DOHH2 (cell line): ENCODE results near the gene PLXNB3.

ENCODE experiments used
- H3F3A ChIP-seq: fragments of 200-600 bp; sonication (generic), shearing (Covaris generic); 2 replicates; pipeline ENCODE4 v1.6.0; 2016; ENCODE audit warnings: antibody characterized with exemption, mild to moderate bottlenecking; ENCODE audit not compliant: control insufficient read depth, insufficient read depth
- H3K27ac ChIP-seq: fragments of 200-600 bp; sonication (generic); 2 replicates; pipeline ENCODE4 v1.5.1; 2014; ENCODE audit warnings: low read depth, mild to moderate bottlenecking, low read length, moderate library complexity
- H3K27me3 ChIP-seq: fragments of 200-600 bp; sonication (generic); 2 replicates; pipeline ENCODE4 v1.6.1; 2014; ENCODE audit warnings: mild to moderate bottlenecking, low read length, mixed read lengths; ENCODE audit not compliant: control insufficient read depth
- H3K36me3 ChIP-seq: fragments of 200-600 bp; sonication (generic); 2 replicates; pipeline ENCODE4 v1.6.1; 2014; ENCODE audit warnings: mild to moderate bottlenecking, low read length, moderate library complexity, mixed read lengths; ENCODE audit not compliant: control insufficient read depth
- H3K4me1 ChIP-seq: fragments of 200-600 bp; sonication (generic); 2 replicates; pipeline ENCODE4 v1.6.1; 2014; ENCODE audit warnings: mild to moderate bottlenecking, low read length, mixed read lengths; ENCODE audit not compliant: control insufficient read depth
- H3K4me2 ChIP-seq: fragments of 200-600 bp; sonication (generic); 2 replicates; pipeline ENCODE4 v1.6.0; 2014; ENCODE audit warnings: mild to moderate bottlenecking, low read length, moderate library complexity
- H3K4me3 ChIP-seq: fragments of 200-600 bp; sonication (generic); 2 replicates; pipeline ENCODE4 v1.5.1; 2014; ENCODE audit warnings: mild to moderate bottlenecking, low read length, mixed read lengths
- H3K79me2 ChIP-seq: fragments of 200-600 bp; sonication (generic); 2 replicates; pipeline ENCODE4 v1.6.1; 2014; ENCODE audit warnings: mild to moderate bottlenecking, low read length, mixed read lengths; ENCODE audit not compliant: control insufficient read depth
- H3K9me2 ChIP-seq: fragments of 200-600 bp; sonication (generic); replicated peaks from 2 replicates; pipeline ENCODE4 v1.6.1; 2014; ENCODE audit warnings: mild to moderate bottlenecking, low read length, mixed read lengths; ENCODE audit not compliant: control insufficient read depth
- H3K9me3 ChIP-seq: fragments of 200-600 bp; sonication (generic); 2 replicates; pipeline ENCODE4 v1.6.1; 2014; ENCODE audit warnings: antibody characterized with exemption, low read length, mixed read lengths; ENCODE audit not compliant: control insufficient read depth, insufficient read depth
- H4K20me1 ChIP-seq: fragments of 200-600 bp; sonication (generic); 2 replicates; pipeline ENCODE4 v1.6.0; 2014; ENCODE audit warnings: low read depth, mild to moderate bottlenecking, antibody characterized with exemption, low read length, moderate library complexity; ENCODE audit not compliant: control insufficient read depth, insufficient read depth
- EZH2phosphoT487 ChIP-seq: fragments of 200-600 bp; sonication (generic); IDR thresholded peaks from 2 replicates; pipeline ENCODE4 v1.6.1; 2017; ENCODE audit warnings: borderline replicate concordance, mild to moderate bottlenecking, antibody characterized with exemption, low read length, moderate library complexity, mixed read lengths
- TF ChIP-seq, protein P1 (sequence below): fragments of 200-600 bp; sonication (generic); IDR thresholded peaks from one replicate; pipeline ENCODE4 v1.5.1; 2014; ENCODE audit warnings: antibody characterized with exemption, mild to moderate bottlenecking, low read depth, low read length; ENCODE audit not compliant: poor library complexity, severe bottlenecking

Gene PLXNB3

DNA sequence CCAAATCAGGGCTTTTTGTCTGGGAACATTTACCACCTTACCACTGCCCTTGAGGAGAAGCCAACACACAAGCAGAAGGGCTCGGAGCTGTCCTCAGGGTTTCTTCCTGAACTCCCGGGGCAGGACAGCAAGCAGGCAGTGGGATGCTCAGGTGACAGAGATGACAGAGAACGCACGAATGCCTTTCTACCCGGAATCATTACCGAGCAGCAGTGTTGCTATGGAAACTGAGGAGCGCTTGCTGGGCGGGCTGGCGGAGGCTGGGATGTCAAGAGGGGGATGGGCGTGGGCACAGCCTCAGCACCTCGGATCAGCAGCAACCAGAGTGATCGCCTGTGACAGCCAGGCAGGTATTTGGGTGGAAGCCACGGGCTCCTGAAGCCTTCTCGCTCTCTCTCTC lies 48.2 kb downstream of the PLXNB3 start:
- H3F3A ChIP-seq = no peaks in the 10 kb centered on the region
- H3K4me1 ChIP-seq = no peaks in the 10 kb centered on the region
- no peak overlapping the region for H3K4me2 ChIP-seq
- TF ChIP-seq, protein P1, sequence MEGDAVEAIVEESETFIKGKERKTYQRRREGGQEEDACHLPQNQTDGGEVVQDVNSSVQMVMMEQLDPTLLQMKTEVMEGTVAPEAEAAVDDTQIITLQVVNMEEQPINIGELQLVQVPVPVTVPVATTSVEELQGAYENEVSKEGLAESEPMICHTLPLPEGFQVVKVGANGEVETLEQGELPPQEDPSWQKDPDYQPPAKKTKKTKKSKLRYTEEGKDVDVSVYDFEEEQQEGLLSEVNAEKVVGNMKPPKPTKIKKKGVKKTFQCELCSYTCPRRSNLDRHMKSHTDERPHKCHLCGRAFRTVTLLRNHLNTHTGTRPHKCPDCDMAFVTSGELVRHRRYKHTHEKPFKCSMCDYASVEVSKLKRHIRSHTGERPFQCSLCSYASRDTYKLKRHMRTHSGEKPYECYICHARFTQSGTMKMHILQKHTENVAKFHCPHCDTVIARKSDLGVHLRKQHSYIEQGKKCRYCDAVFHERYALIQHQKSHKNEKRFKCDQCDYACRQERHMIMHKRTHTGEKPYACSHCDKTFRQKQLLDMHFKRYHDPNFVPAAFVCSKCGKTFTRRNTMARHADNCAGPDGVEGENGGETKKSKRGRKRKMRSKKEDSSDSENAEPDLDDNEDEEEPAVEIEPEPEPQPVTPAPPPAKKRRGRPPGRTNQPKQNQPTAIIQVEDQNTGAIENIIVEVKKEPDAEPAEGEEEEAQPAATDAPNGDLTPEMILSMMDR = no peak
- TF ChIP-seq EZH2phosphoT487 = no peak
- no peaks in the 10 kb centered on the region for H3K9me2 ChIP-seq
- no peaks in the 10 kb centered on the region for H3K9me3 ChIP-seq
- no peaks in the 10 kb centered on the region for H3K79me2 ChIP-seq
- H3K27ac ChIP-seq = no peak overlapping the region
- no peaks in the 10 kb centered on the region for H3K27me3 ChIP-seq
- H3K4me3 ChIP-seq = no peak overlapping the region
- no peaks in the 10 kb centered on the region for H3K36me3 ChIP-seq
- H4K20me1 ChIP-seq = no peaks in the 10 kb centered on the region

DNA sequence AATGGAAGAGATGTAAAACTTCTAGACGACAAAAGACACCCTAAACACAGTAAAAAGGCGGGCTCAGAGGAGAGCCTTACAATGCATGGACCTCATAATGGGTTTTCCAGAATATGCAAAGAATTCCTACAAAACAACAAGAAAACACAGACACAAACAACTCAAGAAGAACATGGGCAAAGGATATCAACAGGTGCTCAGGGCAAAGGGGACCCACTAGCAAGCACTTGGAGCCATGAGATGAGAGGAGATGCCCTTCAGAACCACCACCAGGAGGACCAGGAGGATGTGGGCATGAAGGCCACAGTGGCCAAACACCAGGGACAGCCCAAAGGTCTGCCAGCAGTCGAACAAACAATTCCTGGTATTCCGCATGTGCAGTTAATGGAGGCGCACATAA lies 49.1 kb downstream of the PLXNB3 start:
- H3K9me2 ChIP-seq = no peaks in the 10 kb centered on the region
- no peaks in the 10 kb centered on the region for H3K27me3 ChIP-seq
- H3K4me3 ChIP-seq = no peak overlapping the region
- H3K79me2 ChIP-seq = no peaks in the 10 kb centered on the region
- no peak overlapping the region for H3K4me2 ChIP-seq
- no peaks in the 10 kb centered on the region for H3K4me1 ChIP-seq
- H3K9me3 ChIP-seq = no peaks in the 10 kb centered on the region
- H3K27ac ChIP-seq = no peak overlapping the region
- no peaks in the 10 kb centered on the region for H3F3A ChIP-seq
- no peak for TF ChIP-seq EZH2phosphoT487
- TF ChIP-seq, protein P1 = no peak
- no peaks in the 10 kb centered on the region for H4K20me1 ChIP-seq
- H3K36me3 ChIP-seq = no peaks in the 10 kb centered on the region

DNA sequence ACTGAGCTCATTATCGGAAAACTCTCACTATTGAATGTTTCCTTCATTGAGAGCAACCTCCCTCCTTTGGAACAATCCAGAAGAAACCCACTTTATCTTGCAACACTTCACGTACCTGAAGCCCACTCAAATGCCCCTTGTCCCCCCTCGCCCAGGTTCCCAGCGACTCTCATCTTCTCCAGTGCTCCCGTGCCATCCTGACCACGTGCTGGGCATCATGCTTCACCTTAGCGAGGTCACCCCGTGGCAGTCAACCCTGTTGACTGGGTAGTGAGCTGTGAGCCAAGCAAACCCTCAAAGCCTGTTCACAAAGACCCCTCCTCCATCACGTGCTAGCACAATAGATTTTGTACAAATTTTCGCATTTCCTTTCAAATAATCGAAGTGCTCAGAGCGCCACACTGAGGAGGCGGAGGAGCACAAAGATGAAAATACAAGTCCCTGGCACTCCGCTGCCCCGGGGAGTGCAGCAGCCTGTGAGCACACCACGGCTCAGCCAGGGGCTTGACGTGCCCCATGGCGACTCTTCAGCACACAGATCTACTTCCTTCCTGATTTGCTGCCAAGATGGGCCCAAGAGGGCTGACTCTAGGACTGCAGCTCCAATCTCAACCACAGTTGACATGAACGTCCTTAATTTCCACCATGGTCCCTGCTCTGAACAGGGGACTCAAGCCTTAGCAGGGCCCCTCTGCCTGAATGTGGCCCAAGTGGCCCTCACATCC lies 50.7 kb downstream of the PLXNB3 start:
- Histone ChIP-seq H3F3A (no peaks in the 10 kb centered on the region), H3K4me1 (no peaks in the 10 kb centered on the region), H3K36me3 (no peaks in the 10 kb centered on the region), H3K27me3 (peaks cover 8% of the 10 kb centered on the region), H3K27ac (no peak overlapping the region), H4K20me1 (no peaks in the 10 kb centered on the region), H3K4me3 (no peak overlapping the region), H3K9me3 (no peaks in the 10 kb centered on the region), H3K9me2 (no peaks in the 10 kb centered on the region), H3K79me2 (no peaks in the 10 kb centered on the region), H3K4me2 (no peak overlapping the region)
- TF ChIP-seq EZH2phosphoT487 = no peak
- TF ChIP-seq, protein P1 = no peak
